HG03442 (cell line): Measurements from ENCODE around the gene MACROD1.

Experiments used
- ATAC-seq: cut with Tn5 transposase; IDR thresholded peaks from one replicate; pipeline ENCODE4 v1.9.1; 2021; ENCODE audit warnings: mild to moderate bottlenecking, moderate library complexity; ENCODE audit not compliant: unreplicated experiment

Gene MACROD1

DNA sequence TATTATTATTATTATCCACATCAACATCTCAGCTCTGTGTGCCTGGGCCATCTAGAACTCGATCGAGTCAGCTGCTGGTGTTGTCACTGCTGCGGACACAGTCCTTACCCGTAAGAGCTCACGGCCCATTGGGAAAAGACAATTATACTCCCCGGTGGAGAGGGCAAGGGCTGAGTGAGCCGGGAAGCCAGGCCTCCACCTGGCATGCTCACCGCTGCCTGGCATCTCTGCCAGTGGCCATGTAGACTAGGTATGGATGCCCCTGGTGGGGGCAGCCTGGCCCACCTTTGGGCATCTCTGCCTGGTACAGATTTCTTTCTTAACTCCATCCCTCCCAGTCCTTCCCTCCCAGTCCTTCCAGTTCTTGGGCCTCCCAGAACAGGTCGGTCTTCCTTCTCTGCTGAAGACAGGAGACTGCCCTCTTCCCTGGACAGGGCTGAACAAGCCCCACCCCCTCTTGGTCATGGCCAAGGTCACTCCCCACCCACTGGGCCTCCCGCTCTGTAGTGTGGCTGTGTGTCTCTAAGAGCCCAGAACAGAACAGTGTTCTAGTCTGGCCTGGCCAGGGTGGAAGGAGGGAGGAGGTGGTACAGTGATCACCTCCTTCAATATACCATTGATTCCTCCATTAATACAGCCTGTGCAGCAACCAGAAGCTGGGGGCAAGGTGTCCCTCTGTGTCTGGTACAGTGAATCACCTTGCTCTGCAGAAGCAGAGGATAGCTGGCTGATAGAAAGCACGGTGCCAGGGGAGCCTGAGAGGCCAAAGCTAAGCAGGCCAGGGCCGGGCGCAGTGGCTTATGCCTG lies 72.5 kb downstream of the MACROD1 start:
- ATAC-seq: no peak

GRCh38 chr11:64092761-64093136 lies 73.2 kb downstream of the MACROD1 start:
- no peak for ATAC-seq

DNA sequence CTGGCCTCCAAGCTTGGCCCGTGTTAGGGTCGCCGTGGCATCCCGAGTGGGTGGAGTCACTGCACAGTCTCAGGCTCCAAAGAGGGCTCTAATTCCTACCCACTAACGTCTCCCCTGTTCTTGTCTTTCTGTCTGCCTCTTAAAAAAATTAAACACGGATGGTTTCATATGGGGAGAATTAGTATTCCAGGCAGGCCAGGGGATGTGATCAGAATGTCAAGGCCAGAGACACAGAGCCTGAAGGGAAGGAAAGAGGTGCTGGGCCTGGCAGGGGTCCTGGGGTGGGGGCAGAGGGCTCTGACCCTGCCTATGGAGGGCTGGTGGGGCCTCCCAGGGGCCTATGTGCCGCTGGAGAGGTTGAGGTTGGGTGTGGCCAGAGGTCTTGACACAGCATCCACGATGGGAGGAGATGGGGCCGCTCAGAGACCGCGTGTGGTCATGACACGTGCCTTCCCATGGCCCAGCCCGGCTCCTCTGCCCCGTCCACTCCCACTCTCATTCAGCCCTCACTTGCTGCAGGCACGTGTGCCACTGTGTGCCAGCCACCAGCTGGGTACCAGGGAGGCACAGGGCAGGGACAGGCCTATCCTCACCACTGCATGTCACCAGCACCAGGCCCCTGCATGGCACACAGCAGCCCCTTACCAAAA lies 73.7 kb downstream of the MACROD1 start:
- no peak for ATAC-seq

- no peak for ATAC-seq
Observed at GRCh38 chr11:64090806-64091516, 75.0 kb downstream of the MACROD1 start.

- ATAC-seq: no peak
Observed at GRCh38 chr11:64089915-64090805, 75.8 kb downstream of the MACROD1 start.

- no peak for ATAC-seq
Observed at GRCh38 chr11:64089493-64089892, 76.4 kb downstream of the MACROD1 start.

DNA sequence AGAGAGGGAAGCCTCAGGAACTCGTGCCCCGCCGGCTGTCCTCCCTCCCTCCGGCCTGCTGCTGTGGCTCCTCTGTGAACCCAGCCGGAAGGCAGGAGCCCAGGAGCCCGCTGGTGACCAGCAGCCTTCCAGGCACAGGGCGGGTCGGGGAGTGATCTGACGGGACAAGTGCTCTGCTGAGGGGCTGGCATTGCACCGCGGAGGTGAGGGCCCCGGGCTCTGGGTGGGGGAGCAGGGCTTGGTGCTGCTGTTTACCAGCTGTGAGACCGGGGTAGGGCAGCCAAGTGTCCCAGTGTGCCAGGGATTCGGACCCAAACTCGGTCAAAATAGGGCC lies 76.9 kb downstream of the MACROD1 start:
- ATAC-seq: no peak

GRCh38 chr11:64088162-64089026 lies 77.5 kb downstream of the MACROD1 start:
- ATAC-seq: no peak

DNA sequence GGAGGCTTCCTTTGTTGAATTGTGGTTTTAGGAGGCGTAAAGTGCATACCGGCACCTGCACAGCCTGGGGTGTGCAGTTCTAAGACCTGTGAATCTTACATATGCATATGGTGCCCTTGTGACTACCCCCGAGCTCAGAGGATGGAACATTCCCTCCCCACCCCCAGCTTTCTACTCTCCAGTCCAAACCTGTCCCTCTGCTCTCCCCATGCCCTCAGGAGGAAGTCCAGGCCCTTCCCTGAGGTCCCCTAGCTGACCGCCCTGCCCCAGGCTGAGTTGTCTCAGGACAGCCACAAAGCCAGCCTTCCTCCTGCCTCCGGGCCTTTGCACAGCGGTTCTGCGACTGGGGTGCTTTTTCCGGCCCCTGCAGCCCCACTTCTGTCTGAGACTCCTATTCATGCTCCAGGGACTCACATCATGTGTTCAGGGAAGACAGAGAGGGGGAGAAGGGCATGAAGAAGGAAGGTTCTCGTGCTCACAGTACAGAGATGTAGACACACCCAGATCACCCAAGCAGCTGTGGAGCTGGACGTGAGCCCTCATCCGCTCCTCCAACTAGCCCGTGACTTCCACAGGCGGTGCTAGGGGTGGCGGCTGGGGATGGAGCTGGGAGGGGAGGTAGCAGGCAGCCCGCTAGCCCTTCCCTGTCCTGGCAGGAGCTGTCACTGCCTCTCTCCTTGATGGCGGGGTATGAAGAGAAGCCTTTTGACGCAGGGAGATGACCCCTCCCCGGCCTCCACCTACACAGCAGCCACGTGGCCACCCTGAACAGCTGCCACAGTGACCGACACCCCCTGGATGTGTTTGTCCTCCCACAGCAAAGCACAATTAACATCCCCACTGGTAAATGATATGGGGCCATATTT lies 79.4 kb downstream of the MACROD1 start:
- ATAC-seq: no peak

DNA sequence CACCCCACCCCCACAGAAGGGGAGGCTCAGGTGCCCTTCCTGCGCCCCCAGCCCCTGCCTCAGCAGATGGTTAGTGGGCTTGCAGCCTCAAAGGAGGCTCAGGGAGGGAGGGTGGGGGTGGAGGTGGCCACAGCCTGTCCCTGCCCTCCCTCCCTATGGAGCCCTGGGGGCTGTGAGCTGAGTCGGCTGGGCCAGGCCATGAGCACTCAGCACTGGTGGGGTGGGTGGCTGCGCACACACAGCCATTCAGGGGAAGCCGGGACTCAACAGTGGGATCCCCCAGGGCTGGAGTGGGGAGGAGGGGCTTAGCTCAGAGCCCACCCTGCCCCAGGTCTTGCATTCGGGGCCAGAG lies 80.0 kb downstream of the MACROD1 start:
- ATAC-seq: no peak

GRCh38 chr11:64084951-64085710 lies 80.8 kb downstream of the MACROD1 start:
- ATAC-seq: no peak

DNA sequence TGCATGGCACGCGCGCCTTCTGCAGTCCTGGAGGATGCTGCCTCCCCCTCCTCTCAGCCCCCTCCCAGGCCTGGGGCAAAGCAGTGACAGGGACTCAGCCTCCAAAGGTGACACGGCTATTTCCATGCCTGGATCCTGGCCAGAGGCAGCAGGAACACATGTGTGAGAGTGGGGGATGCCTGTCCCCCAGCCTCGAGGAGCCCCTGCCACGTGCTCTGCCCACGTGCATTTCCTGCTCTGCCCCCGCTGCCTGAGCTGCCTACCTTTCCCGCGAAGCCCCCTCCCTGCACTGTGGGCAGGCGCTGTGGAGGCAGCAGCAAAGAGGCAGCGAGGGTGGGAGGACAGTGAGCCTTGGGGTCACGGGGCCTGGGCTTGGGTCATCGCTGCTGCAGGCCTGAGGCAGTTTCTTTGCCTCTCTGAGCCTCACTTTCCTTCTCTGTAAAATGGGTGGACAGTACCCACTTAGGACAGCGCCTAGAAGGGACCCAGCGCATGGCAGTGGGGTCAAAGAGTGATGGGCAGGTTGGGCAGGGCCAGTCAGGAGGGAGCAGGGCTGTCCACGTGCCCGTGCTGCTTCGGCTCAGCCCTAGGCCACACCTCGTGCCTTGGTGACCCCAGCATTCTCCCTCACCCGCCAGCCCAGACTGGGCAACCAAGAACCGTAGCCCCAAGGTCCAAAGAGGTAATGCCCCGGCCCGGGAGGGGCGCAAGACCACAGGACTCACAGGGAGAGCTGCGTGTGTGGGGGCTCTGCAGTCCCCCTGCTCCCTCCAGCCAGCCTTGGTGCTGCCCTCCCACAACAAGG lies 81.6 kb downstream of the MACROD1 start:
- no peak for ATAC-seq

GRCh38 chr11:64083398-64084080 lies 82.4 kb downstream of the MACROD1 start:
- no peak for ATAC-seq

- ATAC-seq: no peak
Observed at GRCh38 chr11:64081745-64082442, 84.0 kb downstream of the MACROD1 start.

DNA sequence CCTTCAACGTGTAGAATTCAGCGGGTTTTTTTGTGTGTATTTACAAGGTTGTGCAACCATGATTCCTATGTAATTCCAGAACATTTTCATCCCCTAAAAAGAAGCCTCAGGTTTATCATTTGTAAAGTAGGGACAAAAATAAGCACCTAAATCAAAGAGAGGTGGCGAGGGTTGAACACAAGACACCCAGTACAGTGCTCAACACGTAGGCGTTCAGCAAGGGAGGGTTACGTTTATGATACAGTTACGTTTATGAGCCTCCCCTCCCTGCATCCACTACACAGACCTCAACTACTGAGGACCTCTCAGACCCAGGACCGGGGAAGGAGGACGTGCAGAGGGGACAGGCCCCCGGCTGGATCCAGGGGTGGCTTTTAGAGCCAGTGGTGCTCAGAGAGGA lies 85.5 kb downstream of the MACROD1 start:
- ATAC-seq: no peak

DNA sequence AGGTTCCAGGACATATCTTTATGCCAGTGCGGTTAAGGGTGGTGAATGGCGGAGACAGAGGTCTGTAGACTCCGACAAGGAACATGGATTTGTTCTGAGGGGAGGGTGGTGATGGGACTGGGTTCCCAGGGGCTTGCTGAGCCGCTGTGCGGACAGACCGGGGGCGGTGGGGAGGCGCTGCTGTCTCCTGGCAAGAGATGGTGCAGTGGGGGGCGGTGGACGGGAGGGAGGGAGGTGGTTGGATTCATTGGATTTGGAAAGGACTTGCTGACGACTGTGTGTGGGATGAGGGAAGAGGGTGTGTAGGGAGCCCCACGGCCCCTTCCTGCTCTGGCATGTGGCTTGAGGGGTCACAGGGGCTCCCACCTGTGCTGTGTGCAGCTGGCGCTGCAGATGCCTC lies 87.0 kb downstream of the MACROD1 start:
- no peak for ATAC-seq

DNA sequence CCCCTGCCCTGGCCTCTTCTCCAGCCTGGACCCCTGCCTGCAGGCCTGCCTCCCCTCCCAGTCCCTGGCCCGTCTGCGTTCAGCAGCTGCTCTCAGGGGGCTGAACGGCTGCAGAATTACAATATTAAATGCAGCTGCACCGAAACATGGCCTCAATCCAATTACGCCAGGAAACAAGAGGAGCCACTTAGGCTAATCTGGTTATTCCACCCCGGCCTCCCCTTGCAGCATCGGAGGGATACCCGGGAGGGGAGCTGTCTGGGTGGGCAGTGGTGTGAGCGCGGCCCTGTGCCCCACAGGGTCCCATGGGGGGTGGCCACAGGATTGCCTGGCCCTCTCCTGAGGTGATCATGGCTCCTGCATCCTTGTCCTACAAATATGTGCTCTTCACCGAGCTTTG lies 87.6 kb downstream of the MACROD1 start:
- ATAC-seq: no peak
